Suppressor macrophage (primary cell): ENCODE results near the gene CCDC127.
A peak's percentile ranks its signal among the peaks of the same experiment; 100 is the strongest.
"Not testable (repeated sequence)": the region's sequence is repeated elsewhere in the genome, so short reads cannot be mapped to it uniquely, and the experiment has no call there.

Experiments
- DNase-seq, 4 experiments: peaks; one replicate each; pipeline ENCODE4 v3.0.0-alpha.2; 2020 to 2022

The CCDC127 gene

GRCh38 chr5:171801-172331 lies 46.1 kb downstream of the CCDC127 start:
- no peak for DNase-seq

GRCh38 chr5:170971-171800 lies 46.8 kb downstream of the CCDC127 start:
- no peak for DNase-seq

GRCh38 chr5:169728-170094 lies 48.2 kb downstream of the CCDC127 start:
- DNase-seq, result no peak

GRCh38 chr5:169071-169727 lies 48.8 kb downstream of the CCDC127 start:
- DNase-seq, result peak; percentile 35 to 74 (median 58)

- DNase-seq, result no peak
Observed at GRCh38 chr5:167982-168660, 49.8 kb downstream of the CCDC127 start.

GRCh38 chr5:167511-167910 lies 50.4 kb downstream of the CCDC127 start:
- no peak for DNase-seq

- no peak for DNase-seq
Observed at GRCh38 chr5:166441-167372, 51.2 kb downstream of the CCDC127 start.

- DNase-seq, result not testable (repeated sequence)
Observed at GRCh38 chr5:164783-165182, 53.2 kb downstream of the CCDC127 start.

- no peak for DNase-seq
Observed at GRCh38 chr5:164244-164643, 53.7 kb downstream of the CCDC127 start.

- no peak for DNase-seq
Observed at GRCh38 chr5:163841-164240, 54.1 kb downstream of the CCDC127 start.

GRCh38 chr5:163338-163620 lies 54.7 kb downstream of the CCDC127 start:
- no peak for DNase-seq

- DNase-seq, result no peak
Observed at GRCh38 chr5:162565-163337, 55.2 kb downstream of the CCDC127 start.

- no peak for DNase-seq
Observed at GRCh38 chr5:162190-162564, 55.8 kb downstream of the CCDC127 start.

GRCh38 chr5:161803-162110 lies 56.2 kb downstream of the CCDC127 start:
- DNase-seq, result no peak

GRCh38 chr5:160921-161802 lies 56.8 kb downstream of the CCDC127 start:
- no peak for DNase-seq

GRCh38 chr5:160173-160510 lies 57.8 kb downstream of the CCDC127 start:
- DNase-seq, result no peak

- no peak for DNase-seq
Observed at GRCh38 chr5:159448-160172, 58.3 kb downstream of the CCDC127 start.

- no peak for DNase-seq
Observed at GRCh38 chr5:158807-159447, 59.0 kb downstream of the CCDC127 start.

- no peak for DNase-seq
Observed at GRCh38 chr5:157801-158200, 60.2 kb downstream of the CCDC127 start.
